ENCODE measurements around the gene CDC20. TPM values are rescaled to one million over a fixed set of nuclear protein-coding genes. Genes with fewer than 3 reads are reported as not detected.

Gene CDC20
- total and polyA plus RNA-seq, 2 of the 4 experiments (the other 2 are of a cell fraction) = 103 to 107 TPM

DNA sequence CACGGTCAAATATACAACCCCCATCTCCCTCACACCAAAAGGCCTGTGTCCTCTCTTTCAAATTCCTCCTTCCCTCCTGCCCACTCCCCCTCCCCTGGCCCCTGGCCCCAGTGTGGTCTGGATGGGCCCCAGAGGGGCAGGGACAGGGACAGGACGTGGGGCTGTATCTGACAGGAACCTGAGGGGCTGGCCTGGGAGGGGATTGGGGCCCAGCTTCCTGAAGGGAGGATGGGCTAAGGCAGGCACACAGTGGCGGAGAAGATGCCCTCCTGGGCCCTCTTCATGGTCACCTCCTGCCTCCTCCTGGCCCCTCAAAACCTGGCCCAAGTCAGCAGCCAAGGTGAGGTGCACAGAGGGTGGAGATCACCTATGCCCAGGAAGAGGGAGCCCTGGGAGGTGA is 21.2 kb upstream of the CDC20 start, which contains the start of gene MPL:
MPL (plus strand) TSS at position 231 of the 400 bp plus-strand sequence; CDS start at position 262, 31 bp downstream.
- POLR2A ChIA-PET (ENCODE audit: unreplicated experiment) = no interaction called here
- in situ Hi-C loops (cut with MboI; ENCODE audit: low sequenced_read_pairs) (no loop called here), dilution Hi-C loops (cut with HindIII; ENCODE audit: low sequenced_read_pairs, unreplicated experiment) (no loop called here), intact Hi-C loops (cut with micrococcal nuclease) (no loop called here)
- Histone ChIP-seq H3K14ac (replicated peaks; ENCODE audit: low read depth, low read length) (no peak within 1 kb of the TSS), H2BK20ac (ENCODE audit: low read depth, low read length) (no peak within 1 kb of the TSS), H3K23ac (ENCODE audit: low read depth, low read length) (no peak within 1 kb of the TSS), H2BK120ac (ENCODE audit: low read depth, low read length) (no peak within 1 kb of the TSS), H3K4me3 (ENCODE audit: insufficient read depth, low read depth, low read length) (no peak within 1 kb of the TSS), H2AK5ac (ENCODE audit: low read depth, low read length) (no peak within 1 kb of the TSS), H3K79me1 (ENCODE audit: low read depth in 1 of 2, low read length in 2 of 2) (no peaks in the 10 kb centered on the region), H2BK15ac (ENCODE audit: low read depth, low read length) (no peak within 1 kb of the TSS), H3K56ac (ENCODE audit: extremely low read depth, insufficient read depth, low read length) (no peak within 1 kb of the TSS), H3K9ac (ENCODE audit: low read depth, low read length) (no peak within 1 kb of the TSS), H3K36me3 (ENCODE audit: control insufficient read depth, insufficient read depth, low read length) (no peaks in the 10 kb centered on the region), H3K27me3 (ENCODE audit: control insufficient read depth, insufficient read depth, low read length) (peaks cover 13% of the 10 kb centered on the region), H3K18ac (ENCODE audit: low read depth, low read length) (no peak within 1 kb of the TSS), H3K4me2 (ENCODE audit: low read depth, low read length) (no peak within 1 kb of the TSS), H3K4me1 (ENCODE audit: control insufficient read depth, insufficient read depth, low read length) (no peaks in the 10 kb centered on the region), H3K27ac (ENCODE audit: insufficient read depth, low read length) (no peak within 1 kb of the TSS), H4K5ac (ENCODE audit: low read depth, low read length) (no peak within 1 kb of the TSS), H3K9me3 (ENCODE audit: control insufficient read depth, insufficient read depth, low read length) (no peaks in the 10 kb centered on the region), H4K8ac (ENCODE audit: low read depth in 2 of 2, low read length in 2 of 2) (no peak within 1 kb of the TSS), H4K91ac (ENCODE audit: insufficient read depth, low read depth, low read length) (no peak within 1 kb of the TSS), H3K4ac (ENCODE audit: low read depth, low read length) (no peak within 1 kb of the TSS), H2AK9ac (replicated peaks; ENCODE audit: low read depth, low read length, poor library complexity) (peak within 1 kb of the TSS; percentile 11), H2AFZ (replicated peaks; ENCODE audit: low read length, poor library complexity) (peak within 1 kb of the TSS; percentile 37), H3K9me1 (ENCODE audit: insufficient read depth, low read length) (no peaks in the 10 kb centered on the region), H2BK5ac (ENCODE audit: low read depth, low read length, poor library complexity, severe bottlenecking) (no peak within 1 kb of the TSS), H4K20me1 (ENCODE audit: insufficient read depth, low read length) (no peaks in the 10 kb centered on the region)
- WGBS, 2 experiments (ENCODE audit: extremely low coverage in 2 of 2, insufficient read length in 1 of 2) = no CpG with 5 or more reads among the region's 3 CpGs
- CTCF ChIA-PET = no interaction called here
- no TSS peak for BruUV-seq (replicated peaks)
- TF ChIP-seq, protein P1, sequence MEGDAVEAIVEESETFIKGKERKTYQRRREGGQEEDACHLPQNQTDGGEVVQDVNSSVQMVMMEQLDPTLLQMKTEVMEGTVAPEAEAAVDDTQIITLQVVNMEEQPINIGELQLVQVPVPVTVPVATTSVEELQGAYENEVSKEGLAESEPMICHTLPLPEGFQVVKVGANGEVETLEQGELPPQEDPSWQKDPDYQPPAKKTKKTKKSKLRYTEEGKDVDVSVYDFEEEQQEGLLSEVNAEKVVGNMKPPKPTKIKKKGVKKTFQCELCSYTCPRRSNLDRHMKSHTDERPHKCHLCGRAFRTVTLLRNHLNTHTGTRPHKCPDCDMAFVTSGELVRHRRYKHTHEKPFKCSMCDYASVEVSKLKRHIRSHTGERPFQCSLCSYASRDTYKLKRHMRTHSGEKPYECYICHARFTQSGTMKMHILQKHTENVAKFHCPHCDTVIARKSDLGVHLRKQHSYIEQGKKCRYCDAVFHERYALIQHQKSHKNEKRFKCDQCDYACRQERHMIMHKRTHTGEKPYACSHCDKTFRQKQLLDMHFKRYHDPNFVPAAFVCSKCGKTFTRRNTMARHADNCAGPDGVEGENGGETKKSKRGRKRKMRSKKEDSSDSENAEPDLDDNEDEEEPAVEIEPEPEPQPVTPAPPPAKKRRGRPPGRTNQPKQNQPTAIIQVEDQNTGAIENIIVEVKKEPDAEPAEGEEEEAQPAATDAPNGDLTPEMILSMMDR (conservative IDR thresholded peaks at IDR 0.05; ENCODE audit: low read depth, low read length) = no peak
- TF ChIP-seq CHD1 (IDR thresholded peaks at IDR 0.05; ENCODE audit: low read depth, low read length) (no peak), RCOR1 (IDR thresholded peaks at IDR 0.05; ENCODE audit: insufficient replicate concordance, low read length) (no peak), MXI1 (IDR thresholded peaks at IDR 0.05; ENCODE audit: borderline replicate concordance, low read depth, low read length) (no peak), SMC3 (IDR thresholded peaks at IDR 0.05; ENCODE audit: low read depth, low read length) (no peak), RFX5 (IDR thresholded peaks at IDR 0.05; ENCODE audit: low read depth, low read length) (no peak), CEBPB (IDR thresholded peaks at IDR 0.05; ENCODE audit: low read depth, low read length) (no peak), FOS (IDR thresholded peaks at IDR 0.05; ENCODE audit: low read depth, low read length) (no peak), POLR2A (IDR thresholded peaks at IDR 0.05; ENCODE audit: low read depth, low read length) (no peak), MAZ (IDR thresholded peaks at IDR 0.05; ENCODE audit: borderline replicate concordance, low read depth, low read length) (no peak), NFE2L2 (IDR thresholded peaks at IDR 0.05; ENCODE audit: low read depth, low read length) (no peak)
- TF ChIP-seq, protein P2, sequence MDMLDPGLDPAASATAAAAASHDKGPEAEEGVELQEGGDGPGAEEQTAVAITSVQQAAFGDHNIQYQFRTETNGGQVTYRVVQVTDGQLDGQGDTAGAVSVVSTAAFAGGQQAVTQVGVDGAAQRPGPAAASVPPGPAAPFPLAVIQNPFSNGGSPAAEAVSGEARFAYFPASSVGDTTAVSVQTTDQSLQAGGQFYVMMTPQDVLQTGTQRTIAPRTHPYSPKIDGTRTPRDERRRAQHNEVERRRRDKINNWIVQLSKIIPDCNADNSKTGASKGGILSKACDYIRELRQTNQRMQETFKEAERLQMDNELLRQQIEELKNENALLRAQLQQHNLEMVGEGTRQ (IDR thresholded peaks at IDR 0.05; ENCODE audit: low read depth, low read length) = no peak
- DNase-seq (no peak), ATAC-seq (ENCODE audit: low read depth) (no peak)

All from IMR-90 (cell line).